Measurements from ENCODE around the gene TMEM88. TPM values are rescaled to one million over a fixed set of nuclear protein-coding genes. Genes with fewer than 3 reads are reported as not detected.

The TMEM88 gene
- total and polyA plus RNA-seq, 2 donors (not counting 1 experiment from before 2014, with no cell fraction given): 5.1 to 9.5 TPM

- Histone ChIP-seq H2AFZ (ENCODE audit: insufficient read depth, low read depth, low read length, poor library complexity, severe bottlenecking) (no peak overlapping the region), H3K4me2 (replicated peaks; ENCODE audit: low read depth, low read length, poor library complexity, severe bottlenecking) (no peak overlapping the region), H3K27me3 (replicated peaks in 1 of 4; ENCODE audit: control extremely low read depth in 1 of 4, control insufficient read depth in 3 of 4, insufficient read depth in 4 of 4, low read length in 3 of 4) (peaks cover 0 to 13% (median 2%) of the 10 kb centered on the region in 4 experiments), H3K4me3 (ENCODE audit: control extremely low read depth in 1 of 5, extremely low read depth in 1 of 5, insufficient read depth in 1 of 5, low read depth in 2 of 5, low read length in 4 of 5) (no peak overlapping the region), H4K20me1 (ENCODE audit: control insufficient read depth, insufficient read depth, low read length, poor library complexity, severe bottlenecking) (peaks cover under 1% of the 10 kb centered on the region), H3K36me3 (replicated peaks in 1 of 2; ENCODE audit: control extremely low read depth in 1 of 2, control insufficient read depth in 1 of 2, extremely low read depth in 1 of 2, insufficient read depth in 2 of 2, low read length in 1 of 2) (no peaks in the 10 kb centered on the region), H3K9me3 (ENCODE audit: control extremely low read depth in 1 of 3, control insufficient read depth in 2 of 3, insufficient read depth in 1 of 3, low read length in 2 of 3) (no peaks in the 10 kb centered on the region), H3K27ac (ENCODE audit: low read length in 2 of 2) (no peak overlapping the region), H3K79me2 (ENCODE audit: control insufficient read depth, insufficient read depth, low read length) (peaks cover 21% of the 10 kb centered on the region), H3K9ac (ENCODE audit: low read length) (no peak overlapping the region), H3K4me1 (ENCODE audit: control insufficient read depth in 2 of 2, insufficient read depth in 2 of 2, low read length in 2 of 2) (peaks cover 11 to 21% of the 10 kb centered on the region in 2 donors)
- ATAC-seq (ENCODE audit: low read depth) (no peak), DNase-seq (no peak)
- Mint-ChIP-seq H3K4me1 (peaks cover 11% of the 10 kb centered on the region), H3K9me3 (ENCODE audit: insufficient read depth) (no peaks in the 10 kb centered on the region), H3K27me3 (peaks cover 22% of the 10 kb centered on the region), H3K27ac (no peak overlapping the region), H3K4me3 (no peak overlapping the region)
- CTCF ChIA-PET: interaction anchor here (1.6 to 2.2 kb wide), 3 partner anchors 8 to 26 kb away, joined by 5 to 7 read pairs (median 6); partner anchors contain the start of gene NAA38
- whole genome bisulfite sequencing (ENCODE audit: insufficient coverage): 70% methylated on average over 2 of the region's 7 CpGs
- intact Hi-C loops (cut with micrococcal nuclease): loop anchor here (10.0 kb wide), 2 partner anchors 816 to 1176 kb away; partner anchors contain the start of genes C17orf100, MED31 and RNASEK
- POLR2A ChIA-PET: no interaction called here
- no peak for TF ChIP-seq EZH2 (IDR thresholded peaks at IDR 0.05; ENCODE audit: borderline replicate concordance, insufficient read depth, low read depth, low read length, poor library complexity, severe bottlenecking)
- TF ChIP-seq, protein P1, sequence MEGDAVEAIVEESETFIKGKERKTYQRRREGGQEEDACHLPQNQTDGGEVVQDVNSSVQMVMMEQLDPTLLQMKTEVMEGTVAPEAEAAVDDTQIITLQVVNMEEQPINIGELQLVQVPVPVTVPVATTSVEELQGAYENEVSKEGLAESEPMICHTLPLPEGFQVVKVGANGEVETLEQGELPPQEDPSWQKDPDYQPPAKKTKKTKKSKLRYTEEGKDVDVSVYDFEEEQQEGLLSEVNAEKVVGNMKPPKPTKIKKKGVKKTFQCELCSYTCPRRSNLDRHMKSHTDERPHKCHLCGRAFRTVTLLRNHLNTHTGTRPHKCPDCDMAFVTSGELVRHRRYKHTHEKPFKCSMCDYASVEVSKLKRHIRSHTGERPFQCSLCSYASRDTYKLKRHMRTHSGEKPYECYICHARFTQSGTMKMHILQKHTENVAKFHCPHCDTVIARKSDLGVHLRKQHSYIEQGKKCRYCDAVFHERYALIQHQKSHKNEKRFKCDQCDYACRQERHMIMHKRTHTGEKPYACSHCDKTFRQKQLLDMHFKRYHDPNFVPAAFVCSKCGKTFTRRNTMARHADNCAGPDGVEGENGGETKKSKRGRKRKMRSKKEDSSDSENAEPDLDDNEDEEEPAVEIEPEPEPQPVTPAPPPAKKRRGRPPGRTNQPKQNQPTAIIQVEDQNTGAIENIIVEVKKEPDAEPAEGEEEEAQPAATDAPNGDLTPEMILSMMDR (IDR thresholded peaks at IDR 0.05): no peak
These were observed 23.6 kb upstream of the TMEM88 start for GRCh38 chr17:7831233-7831632.

- ATAC-seq (ENCODE audit: low read depth): no peak
- no peak overlapping the region for H3K9ac ChIP-seq (ENCODE audit: low read length)
- CTCF ChIA-PET: interaction anchor here (0.7 to 4.5 kb wide), 8 partner anchors 9 to 157 kb away, joined by 3 to 53 read pairs (median 6); partner anchors contain the start of gene NAA38
- peak; percentile 18 for DNase-seq
- no peak overlapping the region for H2AFZ ChIP-seq (ENCODE audit: insufficient read depth, low read depth, low read length, poor library complexity, severe bottlenecking)
- H3K9me3 Mint-ChIP-seq (ENCODE audit: insufficient read depth): no peaks in the 10 kb centered on the region
- peaks cover 30% of the 10 kb centered on the region for H3K79me2 ChIP-seq (ENCODE audit: control insufficient read depth, insufficient read depth, low read length)
- H3K27ac Mint-ChIP-seq: no peak overlapping the region
- H3K27me3 Mint-ChIP-seq: peaks cover 22% of the 10 kb centered on the region
- peaks cover 23 to 33% of the 10 kb centered on the region in 2 donors for H3K4me1 ChIP-seq (ENCODE audit: control insufficient read depth in 2 of 2, insufficient read depth in 2 of 2, low read length in 2 of 2)
- 84% methylated on average over 5 of the region's 10 CpGs for WGBS (ENCODE audit: insufficient coverage)
- peaks cover 0 to 13% (median 2%) of the 10 kb centered on the region in 4 experiments for H3K27me3 ChIP-seq (replicated peaks in 1 of 4; ENCODE audit: control extremely low read depth in 1 of 4, control insufficient read depth in 3 of 4, insufficient read depth in 4 of 4, low read length in 3 of 4)
- peak overlapping the region; percentile 26 for H3K4me3 Mint-ChIP-seq
- no peaks in the 10 kb centered on the region for H3K36me3 ChIP-seq (replicated peaks in 1 of 2; ENCODE audit: control extremely low read depth in 1 of 2, control insufficient read depth in 1 of 2, extremely low read depth in 1 of 2, insufficient read depth in 2 of 2, low read length in 1 of 2)
- H3K4me2 ChIP-seq (replicated peaks; ENCODE audit: low read depth, low read length, poor library complexity, severe bottlenecking): no peak overlapping the region
- peaks cover 0 to 4% (median 0%) of the 10 kb centered on the region in 3 donors for H3K9me3 ChIP-seq (ENCODE audit: control extremely low read depth in 1 of 3, control insufficient read depth in 2 of 3, insufficient read depth in 1 of 3, low read length in 2 of 3)
- no peak overlapping the region for H3K27ac ChIP-seq (ENCODE audit: low read length in 2 of 2)
- no peak overlapping the region for H3K4me3 ChIP-seq (ENCODE audit: control extremely low read depth in 1 of 5, extremely low read depth in 1 of 5, insufficient read depth in 1 of 5, low read depth in 2 of 5, low read length in 4 of 5)
- no peak for TF ChIP-seq EZH2 (IDR thresholded peaks at IDR 0.05; ENCODE audit: borderline replicate concordance, insufficient read depth, low read depth, low read length, poor library complexity, severe bottlenecking)
- TF ChIP-seq, protein P1 (IDR thresholded peaks at IDR 0.05): no peak
- intact Hi-C loops (cut with micrococcal nuclease): loop anchor here (10.0 kb wide), 2 partner anchors 818 to 1178 kb away; partner anchors contain the start of genes C17orf100, MED31 and RNASEK
- peaks cover 12% of the 10 kb centered on the region for H4K20me1 ChIP-seq (ENCODE audit: control insufficient read depth, insufficient read depth, low read length, poor library complexity, severe bottlenecking)
- peaks cover 23% of the 10 kb centered on the region for H3K4me1 Mint-ChIP-seq
- POLR2A ChIA-PET: interaction anchor here (0.6 to 2.1 kb wide), 3 partner anchors 12 to 25 kb away, joined by 3 to 9 read pairs (median 5); partner anchors contain the start of gene NAA38
These were observed 22.4 kb upstream of the TMEM88 start for GRCh38 chr17:7832431-7832830.
